ENCODE data around the gene KIAA0319L.

DNA sequence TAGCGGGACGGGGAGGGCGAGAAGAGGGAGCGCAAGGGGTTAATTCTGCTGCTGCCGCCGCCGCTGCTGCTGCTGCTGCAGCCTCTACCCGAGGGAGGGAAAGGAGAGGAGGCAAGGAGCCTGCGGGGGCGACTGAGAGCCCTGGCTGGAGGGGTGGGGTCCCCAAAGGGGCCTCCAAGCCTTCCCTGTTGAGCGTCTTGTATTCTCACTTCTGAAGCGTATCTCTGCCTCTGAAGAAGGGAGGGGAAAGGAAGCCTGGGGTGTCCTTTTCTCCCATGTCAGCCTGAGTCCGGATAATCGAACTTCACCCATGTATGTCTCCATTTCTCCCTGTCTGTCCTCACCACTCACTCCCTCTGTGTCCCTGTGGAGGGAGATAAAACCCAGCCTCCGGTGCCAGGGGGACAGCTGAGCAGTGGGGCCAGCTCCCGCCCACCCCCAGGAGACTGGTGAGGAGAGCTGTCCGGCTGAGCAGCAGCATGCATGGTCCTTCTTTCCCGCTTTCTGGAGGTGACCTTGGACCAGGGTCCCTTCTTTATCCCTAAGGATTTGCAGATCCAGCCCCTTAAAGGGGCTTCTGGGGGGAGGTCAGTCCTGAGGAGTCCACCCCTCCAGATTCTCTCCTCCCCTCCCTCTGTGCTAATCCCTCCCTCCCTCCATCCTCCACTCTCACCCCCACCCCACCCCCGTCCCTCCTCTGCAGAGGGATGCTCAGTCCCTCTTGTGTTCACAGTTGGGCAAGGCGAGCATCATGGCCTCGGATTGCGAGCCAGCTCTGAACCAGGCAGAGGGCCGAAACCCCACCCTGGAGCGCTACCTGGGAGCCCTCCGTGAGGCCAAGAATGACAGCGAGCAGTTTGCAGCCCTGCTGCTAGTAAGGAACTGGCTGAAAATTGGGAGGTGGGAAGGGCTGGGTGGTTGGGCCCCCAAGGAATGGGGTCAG is 1.4 kb upstream of the KIAA0319L start:
- TF ChIP-seq POLR2A (IDR thresholded peaks at IDR 0.05) (no peak), POLR2AphosphoS5 (IDR thresholded peaks at IDR 0.05) (no peak)
- TF ChIP-seq, protein P1, sequence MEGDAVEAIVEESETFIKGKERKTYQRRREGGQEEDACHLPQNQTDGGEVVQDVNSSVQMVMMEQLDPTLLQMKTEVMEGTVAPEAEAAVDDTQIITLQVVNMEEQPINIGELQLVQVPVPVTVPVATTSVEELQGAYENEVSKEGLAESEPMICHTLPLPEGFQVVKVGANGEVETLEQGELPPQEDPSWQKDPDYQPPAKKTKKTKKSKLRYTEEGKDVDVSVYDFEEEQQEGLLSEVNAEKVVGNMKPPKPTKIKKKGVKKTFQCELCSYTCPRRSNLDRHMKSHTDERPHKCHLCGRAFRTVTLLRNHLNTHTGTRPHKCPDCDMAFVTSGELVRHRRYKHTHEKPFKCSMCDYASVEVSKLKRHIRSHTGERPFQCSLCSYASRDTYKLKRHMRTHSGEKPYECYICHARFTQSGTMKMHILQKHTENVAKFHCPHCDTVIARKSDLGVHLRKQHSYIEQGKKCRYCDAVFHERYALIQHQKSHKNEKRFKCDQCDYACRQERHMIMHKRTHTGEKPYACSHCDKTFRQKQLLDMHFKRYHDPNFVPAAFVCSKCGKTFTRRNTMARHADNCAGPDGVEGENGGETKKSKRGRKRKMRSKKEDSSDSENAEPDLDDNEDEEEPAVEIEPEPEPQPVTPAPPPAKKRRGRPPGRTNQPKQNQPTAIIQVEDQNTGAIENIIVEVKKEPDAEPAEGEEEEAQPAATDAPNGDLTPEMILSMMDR (IDR thresholded peaks at IDR 0.05), result no peak

Measured in stomach (tissue), 4 donors.